ENCODE measurements around the gene TMEM69.
"Not testable (repeated sequence)": the region's sequence is repeated elsewhere in the genome, so short reads cannot be mapped to it uniquely, and the experiment has no call there.

TMEM69 gene

GRCh38 chr1:45739137-45739536 lies 51.2 kb downstream of the TMEM69 start:
- no peak for DNase-seq (ENCODE audit: low spot score)

- not testable (repeated sequence) for DNase-seq (ENCODE audit: low spot score)
These were observed 51.7 kb downstream of the TMEM69 start for GRCh38 chr1:45739641-45740156.
